Astrocyte of the cerebellum (primary cell): ENCODE data around the gene RRP8.

Experiments used
- DNase-seq: peaks from one replicate; pipeline ENCODE4 v3.0.0-alpha.2; 2011; ENCODE audit warnings: low read depth
- H3K4me3 ChIP-seq: 2 replicates; pipeline ENCODE4 v1.5.1; 2011; ENCODE audit warnings: mild to moderate bottlenecking, low read depth, low read length, moderate library complexity
- CTCF ChIP-seq: IDR thresholded peaks from 2 replicates; pipeline ENCODE4 v1.5.1; 2012; ENCODE audit warnings: low read length, low read depth, moderate library complexity, mild to moderate bottlenecking; ENCODE audit errors: missing control alignments
- in situ Hi-C: cut with HindIII; loops from 2 replicates; pipeline ENCODE4 v1.10.0; 2017; ENCODE audit warnings: low sequenced_read_pairs

RRP8 gene

GRCh38 chr11:6623391-6624363 is 20.3 kb upstream of the RRP8 start:
- no peak for TF ChIP-seq CTCF
- in situ Hi-C loops, result no loop called here
- H3K4me3 ChIP-seq, result no peak overlapping the region
- DNase-seq, result no peak

- DNase-seq, result no peak
- H3K4me3 ChIP-seq, result no peak overlapping the region
- in situ Hi-C loops, result no loop called here
- TF ChIP-seq CTCF, result no peak
These were observed 19.1 kb upstream of the RRP8 start for GRCh38 chr11:6622261-6623171.

GRCh38 chr11:6621711-6622211 is 18.3 kb upstream of the RRP8 start:
- H3K4me3 ChIP-seq, result no peak overlapping the region
- in situ Hi-C loops, result no loop called here
- DNase-seq, result no peak
- TF ChIP-seq CTCF, result no peak

GRCh38 chr11:6620636-6621035 is 17.2 kb upstream of the RRP8 start:
- no peak overlapping the region for H3K4me3 ChIP-seq
- in situ Hi-C loops, result no loop called here
- no peak for DNase-seq
- no peak for TF ChIP-seq CTCF

GRCh38 chr11:6619004-6619745 is 15.8 kb upstream of the RRP8 start, which contains the start of gene TPP1:
Gene TPP1 (minus strand): TSS chr11:6619422. CDS start chr11:6619400, 22 bp downstream.
- H3K4me3 ChIP-seq, result peak within 1 kb of the TSS; percentile 69
- in situ Hi-C loops, result no loop called here
- no peak for TF ChIP-seq CTCF
- DNase-seq, result peak; percentile 90
